SK-N-SH treated with all-trans-retinoic acid at 6 μM for 48 hours (cell line): Measurements from ENCODE around the gene GON4L.

Experiments used
- ATAC-seq: fragments of 200-7000 bp; cut with Tn5 transposase; 3 replicates; pipeline ENCODE4 v1.9.1; 2020; ENCODE audit warnings: mild to moderate bottlenecking, moderate library complexity
- ARNTL ChIP-seq: fragments of 450-650 bp; formaldehyde crosslinking; IDR thresholded peaks from 2 replicates; pipeline ENCODE4 v1.5.0; 2020; ENCODE audit warnings: low read depth, mild to moderate bottlenecking, moderate library complexity, borderline replicate concordance
- BACH2 ChIP-seq: fragments of 250-450 bp; sonication (Bioruptor Pico); IDR thresholded peaks from 2 replicates; pipeline ENCODE4 v1.9.0; 2021; ENCODE audit warnings: mild to moderate bottlenecking, borderline replicate concordance
- CREB5 ChIP-seq: fragments of 250-450 bp; sonication (Bioruptor Pico); IDR thresholded peaks from 2 replicates; pipeline ENCODE4 v1.5.1; 2020; ENCODE audit warnings: low read depth, mild to moderate bottlenecking, moderate library complexity
- CSDC2 ChIP-seq: fragments of 250-450 bp; sonication (Bioruptor Pico); IDR thresholded peaks from 2 replicates; pipeline ENCODE4 v1.5.0; 2020; ENCODE audit warnings: mild to moderate bottlenecking, moderate library complexity
- ESRRG ChIP-seq: fragments of 250-450 bp; sonication (Bioruptor Pico); IDR thresholded peaks from 2 replicates; pipeline ENCODE4 v1.6.1; 2021; ENCODE audit warnings: mild to moderate bottlenecking
- GLIS3 ChIP-seq: fragments of 250-450 bp; sonication (Bioruptor Pico); IDR thresholded peaks from 2 replicates; pipeline ENCODE4 v1.5.0; 2020; ENCODE audit warnings: mild to moderate bottlenecking, moderate library complexity
- ISL1 ChIP-seq: fragments of 250-450 bp; sonication (Bioruptor Pico); IDR thresholded peaks from 2 replicates; pipeline ENCODE4 v2.1.2; 2022; ENCODE audit warnings: mild to moderate bottlenecking, moderate library complexity
- OSR1 ChIP-seq: fragments of 250-450 bp; sonication (Bioruptor Pico); IDR thresholded peaks from 2 replicates; pipeline ENCODE4 v1.8.0; 2022; ENCODE audit warnings: moderate library complexity, mild to moderate bottlenecking, inconsistent platforms
- PPARA ChIP-seq: fragments of 250-450 bp; sonication (Bioruptor Pico); IDR thresholded peaks from 2 replicates; pipeline ENCODE4 v1.5.0; 2020; ENCODE audit warnings: mild to moderate bottlenecking, borderline replicate concordance
- RARB ChIP-seq: fragments of 250-450 bp; sonication (Bioruptor Pico); IDR thresholded peaks from 2 replicates; pipeline ENCODE4 v1.8.0; 2021; ENCODE audit warnings: mild to moderate bottlenecking, moderate library complexity
- SNAI2 ChIP-seq: fragments of 250-450 bp; sonication (Bioruptor Pico); IDR thresholded peaks from 2 replicates; pipeline ENCODE4 v1.5.0; 2020; ENCODE audit warnings: mild to moderate bottlenecking, moderate library complexity
- TCF4 ChIP-seq: fragments of 250-450 bp; sonication (Bioruptor Pico); IDR thresholded peaks from 2 replicates; pipeline ENCODE4 v1.8.0; 2021; ENCODE audit warnings: mild to moderate bottlenecking, moderate library complexity, borderline replicate concordance
- TOX ChIP-seq: fragments of 250-450 bp; sonication (Bioruptor Pico); IDR thresholded peaks from 2 replicates; pipeline ENCODE4 v1.8.0; 2021; ENCODE audit warnings: mild to moderate bottlenecking, moderate library complexity, borderline replicate concordance
- ZC3H10 ChIP-seq: fragments of 250-450 bp; sonication (Bioruptor Pico); IDR thresholded peaks from 2 replicates; pipeline ENCODE4 v1.5.1; 2021; ENCODE audit warnings: mild to moderate bottlenecking, moderate library complexity
- ZFP3 ChIP-seq: fragments of 250-450 bp; sonication (Bioruptor Pico); IDR thresholded peaks from 2 replicates; pipeline ENCODE4 v1.5.0; 2020; ENCODE audit warnings: mild to moderate bottlenecking, moderate library complexity
- ZFP30 ChIP-seq: fragments of 450-650 bp; formaldehyde crosslinking; IDR thresholded peaks from 2 replicates; pipeline ENCODE4 v1.5.0; 2022; ENCODE audit warnings: mild to moderate bottlenecking, moderate library complexity
- ZNF565 ChIP-seq: fragments of 450-650 bp; formaldehyde crosslinking; conservative IDR thresholded peaks from 2 replicates; pipeline ENCODE4 v1.5.0; 2020; ENCODE audit warnings: low read depth, mild to moderate bottlenecking, moderate library complexity
- ZNF70 ChIP-seq: fragments of 450-650 bp; formaldehyde crosslinking; IDR thresholded peaks from 2 replicates; pipeline ENCODE4 v1.5.0; 2020; ENCODE audit warnings: mild to moderate bottlenecking, moderate library complexity
- ZNF8 ChIP-seq: fragments of 450-650 bp; formaldehyde crosslinking; IDR thresholded peaks from 2 replicates; pipeline ENCODE4 v1.5.0; 2020; ENCODE audit warnings: mild to moderate bottlenecking, moderate library complexity
- TF ChIP-seq, protein P1 (sequence below): fragments of 250-450 bp; sonication (Bioruptor Pico); IDR thresholded peaks from 2 replicates; pipeline ENCODE4 v1.5.1; 2021; ENCODE audit warnings: mild to moderate bottlenecking, moderate library complexity
- TF ChIP-seq, protein P2 (sequence below): fragments of 250-450 bp; sonication (Bioruptor Pico); IDR thresholded peaks from 2 replicates; pipeline ENCODE4 v1.5.0; 2020; ENCODE audit warnings: mild to moderate bottlenecking, moderate library complexity
- TF ChIP-seq, protein P3 (sequence below): fragments of 250-450 bp; sonication (Bioruptor Pico); IDR thresholded peaks from 2 replicates; pipeline ENCODE4 v1.8.0; 2020; ENCODE audit warnings: mild to moderate bottlenecking, moderate library complexity, borderline replicate concordance

GON4L gene

DNA sequence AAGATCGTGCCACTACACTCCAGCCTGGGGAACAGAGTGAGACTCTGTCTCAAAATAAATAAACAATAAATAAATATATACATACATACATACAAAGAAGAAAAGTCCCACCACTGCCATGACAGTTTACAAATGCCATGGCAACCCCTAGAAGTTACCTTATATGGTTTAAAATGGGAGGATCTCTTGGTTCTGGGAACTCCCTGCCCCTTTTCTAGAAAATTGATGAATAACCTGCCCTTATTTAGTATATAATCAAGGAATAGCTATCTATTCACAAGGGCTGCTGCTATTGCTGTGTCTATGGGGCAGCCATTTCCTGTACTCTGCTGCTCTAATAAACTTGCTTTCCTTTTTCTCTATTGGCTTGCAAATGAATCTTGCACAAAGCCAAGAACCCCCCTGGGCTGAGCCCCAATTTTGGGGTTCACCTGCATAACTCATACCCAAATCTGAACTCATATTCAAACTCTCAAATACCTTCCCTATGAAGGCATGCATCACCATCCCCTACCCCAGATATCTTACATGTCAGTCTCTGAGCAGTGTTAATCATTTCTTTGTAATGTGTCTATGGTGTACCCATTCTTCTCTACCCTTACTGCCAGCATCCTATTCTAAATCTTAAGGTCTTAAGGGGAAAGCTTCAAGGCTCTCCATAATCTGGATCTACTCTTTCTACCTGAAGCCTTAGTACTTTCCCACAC is 9.0 kb downstream of the GON4L start:
- TF ChIP-seq TCF4 (CRISPR knock-in tag) (no peak), ARNTL (no peak), RARB (no peak), BACH2 (CRISPR knock-in tag) (no peak)
- TF ChIP-seq, protein P1, sequence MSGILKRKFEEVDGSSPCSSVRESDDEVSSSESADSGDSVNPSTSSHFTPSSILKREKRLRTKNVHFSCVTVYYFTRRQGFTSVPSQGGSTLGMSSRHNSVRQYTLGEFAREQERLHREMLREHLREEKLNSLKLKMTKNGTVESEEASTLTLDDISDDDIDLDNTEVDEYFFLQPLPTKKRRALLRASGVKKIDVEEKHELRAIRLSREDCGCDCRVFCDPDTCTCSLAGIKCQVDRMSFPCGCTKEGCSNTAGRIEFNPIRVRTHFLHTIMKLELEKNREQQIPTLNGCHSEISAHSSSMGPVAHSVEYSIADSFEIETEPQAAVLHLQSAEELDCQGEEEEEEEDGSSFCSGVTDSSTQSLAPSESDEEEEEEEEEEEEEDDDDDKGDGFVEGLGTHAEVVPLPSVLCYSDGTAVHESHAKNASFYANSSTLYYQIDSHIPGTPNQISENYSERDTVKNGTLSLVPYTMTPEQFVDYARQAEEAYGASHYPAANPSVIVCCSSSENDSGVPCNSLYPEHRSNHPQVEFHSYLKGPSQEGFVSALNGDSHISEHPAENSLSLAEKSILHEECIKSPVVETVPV: no peak
- TF ChIP-seq, all 23 proteins: peak for 0
- no peak for ATAC-seq

DNA sequence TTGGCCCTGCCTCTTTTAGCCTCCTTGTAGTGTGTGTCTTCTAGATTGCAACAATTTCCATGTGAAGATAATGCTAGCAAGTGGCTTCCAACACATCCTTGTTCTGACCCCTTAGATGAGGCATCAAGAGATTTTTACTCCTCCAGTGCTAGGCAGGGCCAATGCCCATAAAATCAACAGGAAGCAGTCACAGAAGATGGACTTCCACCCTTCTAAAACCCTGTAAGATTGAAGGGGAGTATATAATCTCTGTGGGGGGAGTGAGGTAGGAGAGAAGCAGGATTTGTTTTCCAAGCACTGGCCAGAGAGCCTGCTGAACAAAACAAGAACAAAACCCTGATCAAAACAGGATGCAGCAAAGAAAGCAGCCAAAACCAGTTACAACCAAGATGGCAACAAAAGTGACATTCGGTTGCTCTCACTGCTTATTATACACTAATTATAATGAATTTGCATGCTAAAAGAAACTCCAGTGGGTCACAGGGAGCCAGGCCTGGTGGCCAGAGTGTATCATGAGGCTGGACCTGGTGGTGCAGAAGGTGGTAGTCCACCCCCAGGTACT is 12.1 kb downstream of the GON4L start:
- TF ChIP-seq BACH2 (CRISPR knock-in tag) (no peak), CSDC2 (no peak), ZNF565 (CRISPR knock-in tag) (no peak), ARNTL (no peak), ZFP30 (CRISPR knock-in tag) (no peak), ESRRG (CRISPR knock-in tag) (no peak), ZFP3 (CRISPR knock-in tag) (no peak), ZNF8 (no peak), TOX (CRISPR knock-in tag) (no peak)
- TF ChIP-seq, all 23 proteins: peak for 0
- no peak for ATAC-seq

- TF ChIP-seq, protein P2, sequence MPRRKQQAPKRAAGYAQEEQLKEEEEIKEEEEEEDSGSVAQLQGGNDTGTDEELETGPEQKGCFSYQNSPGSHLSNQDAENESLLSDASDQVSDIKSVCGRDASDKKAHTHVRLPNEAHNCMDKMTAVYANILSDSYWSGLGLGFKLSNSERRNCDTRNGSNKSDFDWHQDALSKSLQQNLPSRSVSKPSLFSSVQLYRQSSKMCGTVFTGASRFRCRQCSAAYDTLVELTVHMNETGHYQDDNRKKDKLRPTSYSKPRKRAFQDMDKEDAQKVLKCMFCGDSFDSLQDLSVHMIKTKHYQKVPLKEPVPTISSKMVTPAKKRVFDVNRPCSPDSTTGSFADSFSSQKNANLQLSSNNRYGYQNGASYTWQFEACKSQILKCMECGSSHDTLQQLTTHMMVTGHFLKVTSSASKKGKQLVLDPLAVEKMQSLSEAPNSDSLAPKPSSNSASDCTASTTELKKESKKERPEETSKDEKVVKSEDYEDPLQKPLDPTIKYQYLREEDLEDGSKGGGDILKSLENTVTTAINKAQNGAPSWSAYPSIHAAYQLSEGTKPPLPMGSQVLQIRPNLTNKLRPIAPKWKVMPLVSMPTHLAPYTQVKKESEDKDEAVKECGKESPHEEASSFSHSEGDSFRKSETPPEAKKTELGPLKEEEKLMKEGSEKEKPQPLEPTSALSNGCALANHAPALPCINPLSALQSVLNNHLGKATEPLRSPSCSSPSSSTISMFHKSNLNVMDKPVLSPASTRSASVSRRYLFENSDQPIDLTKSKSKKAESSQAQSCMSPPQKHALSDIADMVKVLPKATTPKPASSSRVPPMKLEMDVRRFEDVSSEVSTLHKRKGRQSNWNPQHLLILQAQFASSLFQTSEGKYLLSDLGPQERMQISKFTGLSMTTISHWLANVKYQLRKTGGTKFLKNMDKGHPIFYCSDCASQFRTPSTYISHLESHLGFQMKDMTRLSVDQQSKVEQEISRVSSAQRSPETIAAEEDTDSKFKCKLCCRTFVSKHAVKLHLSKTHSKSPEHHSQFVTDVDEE (CRISPR knock-in tag): no peak
- no peak for TF ChIP-seq RARB
- TF ChIP-seq ZFP30 (CRISPR knock-in tag): no peak
- TF ChIP-seq, protein P3, sequence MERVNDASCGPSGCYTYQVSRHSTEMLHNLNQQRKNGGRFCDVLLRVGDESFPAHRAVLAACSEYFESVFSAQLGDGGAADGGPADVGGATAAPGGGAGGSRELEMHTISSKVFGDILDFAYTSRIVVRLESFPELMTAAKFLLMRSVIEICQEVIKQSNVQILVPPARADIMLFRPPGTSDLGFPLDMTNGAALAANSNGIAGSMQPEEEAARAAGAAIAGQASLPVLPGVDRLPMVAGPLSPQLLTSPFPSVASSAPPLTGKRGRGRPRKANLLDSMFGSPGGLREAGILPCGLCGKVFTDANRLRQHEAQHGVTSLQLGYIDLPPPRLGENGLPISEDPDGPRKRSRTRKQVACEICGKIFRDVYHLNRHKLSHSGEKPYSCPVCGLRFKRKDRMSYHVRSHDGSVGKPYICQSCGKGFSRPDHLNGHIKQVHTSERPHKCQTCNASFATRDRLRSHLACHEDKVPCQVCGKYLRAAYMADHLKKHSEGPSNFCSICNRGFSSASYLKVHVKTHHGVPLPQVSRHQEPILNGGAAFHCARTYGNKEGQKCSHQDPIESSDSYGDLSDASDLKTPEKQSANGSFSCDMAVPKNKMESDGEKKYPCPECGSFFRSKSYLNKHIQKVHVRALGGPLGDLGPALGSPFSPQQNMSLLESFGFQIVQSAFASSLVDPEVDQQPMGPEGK: no peak
- TF ChIP-seq ZFP3 (CRISPR knock-in tag): no peak
- TF ChIP-seq BACH2 (CRISPR knock-in tag): no peak
- no peak for TF ChIP-seq ZNF70 (CRISPR knock-in tag)
- TF ChIP-seq ESRRG (CRISPR knock-in tag): no peak
- TF ChIP-seq SNAI2 (CRISPR knock-in tag): no peak
- no peak for TF ChIP-seq ARNTL
- TF ChIP-seq TOX (CRISPR knock-in tag): no peak
- no peak for TF ChIP-seq ZC3H10 (CRISPR knock-in tag)
- TF ChIP-seq ISL1 (CRISPR knock-in tag): no peak
- TF ChIP-seq CREB5 (CRISPR knock-in tag): no peak
- TF ChIP-seq GLIS3 (CRISPR knock-in tag): no peak
- TF ChIP-seq TCF4 (CRISPR knock-in tag): no peak
- no peak for TF ChIP-seq CSDC2
- ATAC-seq: no peak
These were observed 16.6 kb downstream of the GON4L start for GRCh38 chr1:155840386-155840785.

- no peak for ATAC-seq
- no peak for TF ChIP-seq ISL1 (CRISPR knock-in tag)
- TF ChIP-seq TCF4 (CRISPR knock-in tag): no peak
- TF ChIP-seq, protein P2 (CRISPR knock-in tag): no peak
- TF ChIP-seq ZNF70 (CRISPR knock-in tag): no peak
- no peak for TF ChIP-seq ZNF8
- no peak for TF ChIP-seq CREB5 (CRISPR knock-in tag)
- TF ChIP-seq PPARA (CRISPR knock-in tag): no peak
- TF ChIP-seq TOX (CRISPR knock-in tag): no peak
- no peak for TF ChIP-seq ZFP30 (CRISPR knock-in tag)
- TF ChIP-seq ZC3H10 (CRISPR knock-in tag): no peak
- no peak for TF ChIP-seq SNAI2 (CRISPR knock-in tag)
- TF ChIP-seq ARNTL: no peak
- TF ChIP-seq OSR1: no peak
These were observed 21.5 kb downstream of the GON4L start for GRCh38 chr1:155835548-155835947.
